ENCODE data around the gene WDPCP. TPM values are rescaled to one million over a fixed set of nuclear protein-coding genes. Genes with fewer than 3 reads are reported as not detected.

WDPCP gene
- total and polyA plus RNA-seq, 2 of the 13 experiments (the other 11 are each of a cell fraction or from before 2014, with no cell fraction given), result 2.9 to 5.2 TPM

- Histone ChIP-seq H3K4me3 (replicated peaks in 1 of 3; ENCODE audit: insufficient read depth in 1 of 3, low read depth in 2 of 3, low read length in 3 of 3) (no peak overlapping the region; a peak in 1 of 6 replicates), H3K4me2 (ENCODE audit: low read depth, low read length) (no peak overlapping the region), H3K79me2 (ENCODE audit: insufficient read depth, low read length) (no peaks in the 10 kb centered on the region), H3K4me1 (ENCODE audit: insufficient read depth, low read length) (no peaks in the 10 kb centered on the region), H4K20me1 (ENCODE audit: insufficient read depth, low read length) (no peaks in the 10 kb centered on the region), H3K9ac (ENCODE audit: insufficient read depth, low read depth, low read length) (no peak overlapping the region), H3K27me3 (ENCODE audit: control insufficient read depth in 1 of 2, insufficient read depth in 2 of 2, low read length in 2 of 2) (no peaks in the 10 kb centered on the region), H3K9me3 (ENCODE audit: low read length) (peaks cover 9% of the 10 kb centered on the region; the same call in 1 of the 2 replicates), H3K27ac (ENCODE audit: extremely low read length, insufficient read depth, low read length) (no peak overlapping the region), H2AFZ (ENCODE audit: low read length) (no peak overlapping the region), H3K36me3 (replicated peaks in 1 of 2; ENCODE audit: control insufficient read depth in 1 of 2, insufficient read depth in 2 of 2, low read length in 2 of 2) (no peaks in the 10 kb centered on the region)
- in situ Hi-C loops (cut with HindIII; ENCODE audit: extremely low pct_ligation_motif_present, low pct_unique_long_range_greater_than_20kb) (no loop called here), intact Hi-C loops (cut with micrococcal nuclease; ENCODE audit: unreplicated experiment) (no loop called here)
- 62% methylated on average over 16 of the region's 16 CpGs for WGBS (ENCODE audit: low lambda C conversion rate)
- no peak for DNase-seq (ENCODE audit: low spot score)
- BruUV-seq (replicated peaks), result no TSS peak
- POLR2A ChIA-PET, result no interaction called here
- CTCF ChIA-PET (ENCODE audit: low intra/inter-chr PET ratio, low total read pairs), result no interaction called here
- no peak for ATAC-seq
- FAIRE-seq, result no peak
- TF ChIP-seq ETV6 (CRISPR knock-in tag; conservative IDR thresholded peaks at IDR 0.05) (no peak), IRF9 (CRISPR knock-in tag; IDR thresholded peaks at IDR 0.05; ENCODE audit: borderline replicate concordance) (no peak), HDAC6 (IDR thresholded peaks at IDR 0.05; ENCODE audit: low read depth, low read length) (no peak), HINFP (CRISPR knock-in tag; IDR thresholded peaks at IDR 0.05; ENCODE audit: low read depth) (no peak), SETDB1 (CRISPR knock-in tag; IDR thresholded peaks at IDR 0.05; ENCODE audit: borderline replicate concordance) (0 out of 2 replicates have a peak, but pooled peaks have one; percentile 60), ZNF652 (CRISPR knock-in tag; IDR thresholded peaks at IDR 0.05; ENCODE audit: borderline replicate concordance, low read depth) (no peak), ZMYM2 (CRISPR knock-in tag; IDR thresholded peaks at IDR 0.05) (0 out of 2 replicates have a peak, but pooled peaks have one; percentile 44), ZNF513 (CRISPR knock-in tag; conservative IDR thresholded peaks at IDR 0.05) (no peak), ELF1 (CRISPR knock-in tag; IDR thresholded peaks at IDR 0.05) (peak; percentile 33), ZNF510 (CRISPR knock-in tag; IDR thresholded peaks at IDR 0.05; ENCODE audit: low read depth) (no peak), TP53 (CRISPR knock-in tag; conservative IDR thresholded peaks at IDR 0.05) (no peak), SP2 (CRISPR knock-in tag; IDR thresholded peaks at IDR 0.05) (no peak), PHF21A (CRISPR knock-in tag; IDR thresholded peaks at IDR 0.05) (no peak), ERF (CRISPR knock-in tag; IDR thresholded peaks at IDR 0.05) (no peak), ZBTB33 (CRISPR knock-in tag; IDR thresholded peaks at IDR 0.05) (peak; percentile 51; the same call in 1 of the 2 replicates)
Observed at GRCh38 chr2:63530704-63531279, 57.5 kb downstream of the WDPCP start.

Measured in HepG2 (cell line).